NCI-H2196 treated with DMSO at 0.1 percent for 48 hours (cell line): ENCODE measurements around the gene KRT77.

ENCODE experiments used
- DNase-seq: peaks from one replicate; lab custom pipeline; 2025; ENCODE audit not compliant: unreplicated experiment; lab: John Stamatoyannopoulos, UW

The KRT77 gene

DNA sequence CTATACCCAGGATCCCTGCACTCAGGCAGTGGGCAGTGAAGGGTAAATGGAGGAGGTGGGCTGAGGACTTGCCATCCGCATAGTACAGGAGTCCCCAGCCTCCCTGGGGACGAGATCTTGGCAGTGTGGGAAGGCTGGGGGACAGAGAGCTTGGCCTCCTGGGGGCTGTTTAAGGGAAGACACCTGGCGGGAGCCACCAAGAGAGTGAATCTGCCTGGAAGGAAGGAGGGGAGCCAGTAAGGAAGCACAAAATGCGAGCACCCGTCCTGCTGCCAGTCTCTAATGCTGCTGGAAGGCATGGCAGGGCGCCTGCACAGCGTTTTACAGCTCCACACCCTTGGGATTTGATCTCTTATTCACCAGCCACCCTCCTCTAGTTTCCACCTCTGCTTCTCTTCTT, 43.9 kb downstream of the KRT77 start:
- DNase-seq: no peak

DNA sequence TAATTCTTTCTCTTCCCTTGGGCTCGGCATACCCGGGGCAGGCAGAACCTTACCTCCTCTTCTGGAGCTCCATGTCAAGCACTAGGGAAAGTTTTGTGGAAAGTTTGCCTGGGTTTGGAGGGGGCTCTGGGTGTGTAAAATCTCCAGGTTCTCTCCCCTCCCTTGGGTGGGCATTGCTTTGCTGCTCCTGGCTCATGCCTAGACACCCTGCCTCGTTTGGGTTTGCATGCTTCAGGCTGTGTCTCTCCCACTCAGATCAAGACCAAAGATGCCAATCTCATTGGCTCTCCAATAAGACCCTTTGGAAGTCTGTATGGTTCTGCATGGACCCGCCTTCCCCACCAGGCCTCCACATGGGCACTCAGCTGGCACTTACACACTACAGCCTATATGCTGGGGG, 45.1 kb downstream of the KRT77 start:
- DNase-seq: no peak

DNA sequence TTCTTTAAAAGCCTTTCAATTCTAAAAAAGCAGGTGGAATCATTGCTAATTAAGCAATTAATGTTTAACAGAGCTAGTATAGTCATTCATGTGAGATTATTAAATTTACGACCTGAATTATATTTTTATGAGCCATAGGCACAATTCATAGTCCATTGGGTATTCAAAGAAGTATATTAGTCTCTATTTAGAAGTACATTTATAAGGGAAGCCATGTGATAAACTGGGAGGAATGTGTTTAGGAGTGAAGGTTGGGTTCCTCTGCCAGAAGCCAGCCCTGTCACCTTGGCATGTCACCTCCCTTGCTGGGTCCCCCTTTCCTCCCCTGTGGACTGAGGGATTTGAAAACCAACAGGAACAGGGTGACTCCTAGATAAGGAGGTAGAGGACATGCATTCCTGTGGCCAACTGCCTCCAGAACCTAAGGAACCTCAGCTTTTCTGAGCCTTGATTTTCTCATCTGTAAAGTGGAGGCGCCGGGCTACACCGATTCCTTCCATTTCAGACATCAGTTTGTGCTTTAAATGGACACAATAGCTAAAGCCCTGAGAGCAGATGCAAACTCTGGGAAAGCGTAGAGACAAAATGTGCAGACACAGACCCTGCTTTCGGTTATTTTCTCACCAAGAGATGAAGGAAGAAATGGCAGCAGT, 45.9 kb downstream of the KRT77 start:
- DNase-seq: no peak

DNA sequence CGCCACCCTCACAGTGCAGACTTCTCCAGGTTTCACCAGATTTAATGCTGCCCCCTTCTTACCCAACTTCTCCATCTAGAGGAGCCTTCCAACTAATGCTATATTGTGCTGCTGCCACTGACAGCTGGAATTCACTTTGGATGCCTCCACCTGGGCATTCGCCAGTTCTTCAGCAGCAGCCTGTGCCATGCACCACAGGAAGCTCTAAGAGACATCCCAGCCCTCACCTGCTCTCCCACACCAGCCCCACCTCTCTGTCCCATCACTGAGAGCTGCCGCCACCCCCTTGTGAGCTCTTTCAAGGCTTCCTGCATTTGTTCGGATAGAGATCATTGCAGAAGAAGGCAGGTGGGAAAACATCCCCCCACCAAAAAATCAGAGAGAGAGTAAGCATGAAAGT, 46.7 kb downstream of the KRT77 start:
- no peak for DNase-seq

DNA sequence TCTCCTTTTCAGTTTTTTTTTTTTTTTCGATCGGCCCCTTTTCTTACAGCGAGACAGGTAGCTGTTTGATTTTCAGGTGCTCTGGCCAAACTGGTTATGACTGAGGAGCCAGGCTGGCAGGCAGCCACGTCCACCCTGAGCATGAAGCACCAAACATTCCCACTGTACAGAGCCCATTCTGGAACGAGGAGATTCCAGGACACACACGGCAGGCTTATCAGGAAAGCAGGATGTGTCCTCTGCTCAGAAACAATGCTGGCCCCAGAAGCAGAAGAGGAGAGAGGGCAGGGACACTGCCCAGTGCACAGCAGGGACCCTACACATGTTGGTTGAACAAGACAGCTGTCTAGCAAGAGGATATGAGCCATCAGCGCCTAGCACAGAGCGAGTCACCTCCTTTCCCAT, 47.6 kb downstream of the KRT77 start:
- no peak for DNase-seq

DNA sequence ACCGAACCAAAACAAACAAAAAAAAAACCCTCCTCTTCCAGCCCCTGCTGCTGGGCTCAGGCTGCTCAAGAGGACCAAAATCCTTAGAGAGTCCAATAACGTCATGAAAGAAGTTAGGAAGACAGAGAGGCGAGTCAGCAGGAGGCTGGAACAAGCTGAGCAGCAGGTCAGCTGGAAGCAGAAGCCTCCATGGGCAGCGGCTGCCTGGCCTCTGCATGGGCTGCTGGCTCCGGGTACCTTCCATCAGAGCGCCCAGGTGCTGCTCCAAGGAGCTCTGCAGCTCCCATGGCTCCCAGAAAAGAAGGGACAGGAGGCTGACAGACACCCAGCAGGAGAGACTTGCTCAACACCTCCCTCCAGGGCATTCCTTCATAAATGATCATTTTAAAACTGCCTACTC, 48.1 kb downstream of the KRT77 start:
- no peak for DNase-seq

DNA sequence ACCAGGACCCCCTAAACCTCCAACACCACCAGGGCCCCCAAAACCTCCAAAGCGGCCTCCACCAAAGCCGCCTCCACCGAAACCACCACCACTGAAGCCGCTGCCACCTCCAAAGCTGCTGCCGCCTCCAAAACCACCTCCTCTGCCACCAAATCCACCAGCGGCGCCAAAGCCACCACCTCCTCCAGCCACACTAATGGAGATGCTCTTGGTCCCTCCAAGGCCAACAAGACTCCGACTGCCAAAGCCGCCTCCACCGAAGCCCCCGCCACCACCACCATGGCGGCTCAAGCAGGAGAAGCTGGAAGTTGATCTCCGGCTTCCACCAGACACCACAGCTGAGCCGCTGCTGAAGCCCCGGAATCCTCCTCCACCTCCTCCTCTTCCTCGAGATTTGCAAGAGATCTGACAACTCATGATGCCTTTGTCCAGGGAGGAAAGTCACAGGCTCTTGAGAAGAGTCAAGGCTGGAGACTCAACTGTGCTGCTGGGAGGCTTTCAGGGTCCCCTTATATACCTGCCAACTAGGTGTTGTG, 51.5 kb downstream of the KRT77 start, which contains the start of gene KRT2:
Gene KRT2 (minus strand): TSS at position 486 of the 536 bp plus-strand sequence. CDS start 69 bp downstream, at position 417.
- no peak for DNase-seq

DNA sequence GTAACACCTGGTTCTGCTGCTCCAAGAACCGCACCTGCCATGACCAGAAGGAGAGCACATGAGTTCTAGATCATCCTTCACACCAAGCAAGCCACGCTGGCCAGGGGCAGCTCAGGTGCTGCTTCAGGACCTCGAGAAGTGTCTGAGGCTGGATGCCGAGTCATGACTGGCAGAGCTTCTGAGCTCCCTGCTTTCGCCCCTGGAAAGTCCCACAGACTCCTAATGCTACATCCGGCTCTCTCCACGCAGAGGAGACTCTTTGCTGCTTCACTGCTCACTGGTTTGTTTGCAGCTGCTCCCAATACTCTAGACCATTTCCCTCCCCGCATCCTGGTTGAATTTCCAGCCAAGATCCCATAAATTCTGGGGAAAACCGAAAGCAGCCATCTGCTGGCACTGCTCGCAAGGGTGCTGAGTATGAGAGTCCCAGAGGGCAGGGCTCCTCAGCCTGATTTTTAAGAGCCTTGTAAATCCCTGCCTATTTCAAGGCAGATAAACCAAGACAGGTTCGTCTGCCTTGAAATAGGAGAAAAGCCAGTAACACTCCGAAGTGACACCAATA, 52.7 kb downstream of the KRT77 start:
- no peak for DNase-seq

DNA sequence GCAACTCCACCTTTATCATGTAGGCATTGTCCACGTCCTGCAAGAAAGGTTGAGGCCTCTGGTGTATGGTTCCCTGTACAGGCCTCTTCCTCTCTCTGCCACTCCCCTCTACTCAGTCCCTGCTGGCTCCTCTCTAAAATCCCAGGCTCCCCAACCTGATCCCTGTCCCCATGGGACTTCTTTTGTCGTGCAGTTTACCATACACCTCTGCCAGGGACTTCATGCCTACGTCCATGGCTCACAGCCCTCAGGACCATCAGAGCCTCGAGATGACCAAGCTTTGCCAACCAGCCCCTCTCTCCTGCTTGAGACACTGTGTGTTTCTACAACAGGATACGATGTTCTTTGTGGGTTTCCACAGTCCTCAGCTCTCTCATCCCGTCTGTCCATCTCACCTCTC, 54.3 kb downstream of the KRT77 start:
- no peak for DNase-seq

DNA sequence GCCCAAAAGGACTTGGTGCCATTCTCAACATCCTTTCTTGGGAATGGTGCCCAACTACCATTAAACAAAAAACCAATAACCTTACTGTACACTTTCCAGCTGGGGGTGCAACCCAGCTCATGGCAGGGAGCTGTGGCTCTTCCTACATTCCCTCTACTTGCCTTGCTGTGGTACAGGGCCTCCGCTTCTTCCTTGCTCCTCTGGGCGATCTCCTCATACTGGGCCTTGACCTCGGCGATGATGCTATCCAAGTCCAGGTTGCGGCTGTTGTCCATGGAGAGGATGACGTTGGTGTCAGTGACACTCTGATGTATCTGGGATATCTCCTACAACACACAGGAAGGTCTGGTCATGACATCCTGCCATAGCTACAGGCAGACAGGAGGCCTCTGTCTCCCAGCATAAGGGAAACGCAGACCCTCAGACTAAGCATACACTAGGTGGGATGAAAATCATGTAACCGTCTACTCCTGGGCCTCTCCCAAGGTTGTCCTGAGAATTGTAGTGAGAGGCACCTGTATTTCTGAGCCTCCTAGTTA, 55.2 kb downstream of the KRT77 start:
- no peak for DNase-seq

DNA sequence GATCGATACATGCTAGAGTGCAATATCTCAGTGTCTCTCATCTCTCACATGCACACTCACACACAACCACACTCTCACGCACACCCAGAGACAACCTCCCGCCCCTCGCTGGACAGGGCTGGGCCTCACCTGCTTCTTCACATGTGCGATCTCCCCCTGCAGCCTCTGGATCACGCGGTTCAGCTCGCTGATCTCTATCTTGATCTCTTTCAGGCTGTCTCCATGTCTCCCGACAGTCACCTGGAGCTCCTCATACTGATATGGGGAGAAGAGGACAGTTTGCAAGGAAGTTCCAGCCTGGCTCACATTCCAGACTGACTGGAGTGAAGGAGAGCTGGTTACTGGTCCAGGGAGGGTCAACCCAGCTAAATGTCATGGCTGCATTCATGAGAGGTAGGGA, 55.7 kb downstream of the KRT77 start:
- no peak for DNase-seq

DNA sequence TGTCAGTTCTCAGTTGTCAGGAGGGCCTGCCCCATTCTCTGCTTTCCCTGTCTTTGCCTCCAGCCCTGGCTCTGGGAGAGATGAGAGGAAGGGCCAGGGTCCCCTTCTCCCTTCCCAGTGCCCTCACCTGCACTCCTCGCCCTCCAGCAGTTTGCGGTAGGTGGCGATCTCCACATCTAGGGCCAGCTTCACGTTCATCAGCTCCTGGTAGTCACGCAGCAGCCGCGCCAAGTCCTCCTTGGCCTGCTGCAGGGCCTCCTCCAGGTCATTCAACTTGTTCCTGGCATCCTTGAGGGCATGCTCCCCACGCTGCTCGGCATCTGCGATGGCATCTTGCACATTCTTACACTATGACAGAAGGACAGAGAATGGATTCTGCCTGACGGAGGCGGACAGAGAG, 56.7 kb downstream of the KRT77 start:
- no peak for DNase-seq

DNA sequence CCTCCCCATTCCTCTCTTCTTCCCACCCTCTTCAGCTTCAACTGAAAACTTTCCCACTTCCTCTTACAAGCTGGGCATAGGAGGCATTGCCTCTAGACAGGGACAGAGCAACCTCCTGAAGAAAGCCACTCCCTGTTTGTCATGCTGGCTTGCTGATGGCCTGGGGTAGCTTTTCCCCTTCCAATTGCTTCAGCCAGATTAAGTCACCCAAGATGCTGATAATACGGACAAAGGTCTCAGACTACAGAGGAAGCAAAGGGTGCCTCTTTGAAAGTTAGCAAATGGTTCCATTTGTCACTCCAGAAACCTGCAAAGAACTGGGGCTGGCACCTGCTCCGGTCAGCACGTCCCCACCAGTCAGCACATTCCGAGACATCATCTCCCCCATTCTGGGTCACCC, 57.3 kb downstream of the KRT77 start:
- no peak for DNase-seq

DNA sequence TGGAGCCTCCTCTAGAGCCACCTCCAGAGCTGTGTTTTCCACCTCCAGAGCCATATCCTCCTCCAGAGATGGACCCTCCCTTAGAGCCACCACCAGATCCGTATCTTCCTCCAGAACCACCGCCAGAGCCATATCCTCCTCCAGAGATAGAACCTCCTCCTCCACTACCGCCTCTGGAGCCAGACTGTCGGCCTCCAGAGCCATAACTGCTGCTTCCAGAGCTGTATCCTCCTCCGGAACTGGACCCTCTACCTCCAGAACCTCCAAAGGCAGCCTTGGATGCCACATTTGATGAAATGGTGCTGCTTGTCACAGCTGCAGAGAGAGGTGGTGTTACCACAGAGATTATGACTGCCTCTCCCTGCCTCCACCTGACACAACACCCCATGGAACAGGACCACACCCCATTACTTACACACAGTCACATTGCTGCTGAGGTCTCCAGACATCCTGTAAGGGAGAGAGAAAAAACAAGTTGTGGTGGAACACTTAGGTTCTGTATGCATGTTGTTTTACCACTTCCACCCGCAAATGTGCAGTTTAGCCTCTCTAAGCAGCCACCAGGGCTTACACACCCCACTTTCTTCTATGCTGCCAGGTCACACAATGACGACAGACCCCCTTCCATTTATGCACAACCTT, 58.1 kb downstream of the KRT77 start:
- DNase-seq: no peak

DNA sequence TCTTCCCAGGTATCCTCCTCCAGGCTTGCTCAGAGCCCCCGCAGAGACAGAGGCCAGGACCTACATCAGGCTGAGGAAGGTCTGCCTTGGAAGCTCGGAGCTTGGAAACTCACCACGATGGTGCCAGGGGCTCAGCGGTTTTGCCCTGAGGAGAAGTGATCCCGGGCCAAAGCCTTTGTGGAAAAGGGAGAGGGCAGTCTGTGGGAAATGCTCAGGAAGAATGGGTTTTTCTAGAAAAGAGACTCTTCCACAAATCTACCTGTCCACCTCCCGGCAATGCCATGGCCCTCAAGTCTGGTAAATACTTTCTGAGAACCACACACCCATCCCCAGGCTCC, 59.3 kb downstream of the KRT77 start:
- no peak for DNase-seq

DNA sequence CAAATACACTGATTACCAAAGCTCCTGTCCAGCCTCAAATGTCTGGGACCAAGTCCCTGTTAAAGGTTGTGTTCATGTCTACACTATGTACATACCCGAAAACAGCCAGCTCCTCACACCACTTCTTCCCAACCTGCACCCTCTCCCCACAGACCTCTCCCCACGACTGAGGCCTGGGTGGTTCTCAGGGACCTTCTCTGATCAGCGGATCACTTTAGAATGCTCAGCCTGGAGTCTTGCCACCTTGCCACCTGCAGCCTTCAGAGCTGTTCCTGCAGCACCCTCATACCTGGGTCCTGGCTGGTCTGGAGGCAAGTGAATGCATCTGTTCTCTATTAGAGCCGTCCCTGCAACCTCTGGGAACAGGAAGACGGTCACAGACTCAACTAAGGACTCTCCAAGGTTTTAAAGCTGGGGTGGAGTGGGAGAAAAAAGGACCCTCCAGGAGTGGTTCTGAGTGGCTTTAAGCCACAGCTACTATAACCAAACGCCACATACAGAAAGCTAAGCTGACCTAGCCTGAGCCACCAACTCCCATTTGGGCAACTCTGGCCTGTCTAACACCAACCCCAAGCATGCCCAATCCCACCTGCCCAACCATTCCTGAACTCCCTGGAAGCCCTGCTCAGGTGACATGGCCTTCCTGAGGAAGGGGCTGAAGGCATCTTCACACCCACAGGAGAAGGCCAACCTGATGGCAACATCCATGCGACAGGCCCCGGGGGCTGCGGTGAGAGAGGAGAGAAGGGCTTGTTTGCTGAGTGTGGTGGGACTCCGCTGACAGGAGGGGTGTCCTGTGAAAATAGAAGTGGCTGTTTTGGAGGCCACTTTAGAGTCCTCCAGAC, 59.9 kb downstream of the KRT77 start:
- DNase-seq: no peak

DNA sequence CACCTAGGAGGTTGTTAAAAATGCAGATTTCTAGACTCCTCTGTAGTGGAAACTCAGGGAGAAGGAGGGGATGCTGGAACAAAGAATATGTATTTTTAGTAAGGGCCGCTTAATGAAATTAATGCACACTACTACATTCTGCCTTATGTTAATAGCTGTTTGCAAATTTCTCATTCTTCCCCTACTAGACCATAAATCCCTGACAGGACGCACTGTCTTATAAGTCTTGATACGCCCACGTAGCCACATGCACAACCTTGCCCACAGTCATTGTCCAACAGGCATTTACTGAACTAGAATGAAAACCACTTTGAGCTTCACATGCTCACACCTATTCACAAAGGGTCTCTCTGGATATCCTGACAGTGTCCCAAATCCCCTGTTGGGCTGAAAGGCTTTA, 61.9 kb downstream of the KRT77 start:
- DNase-seq: no peak
